GM19455 (cell line): ENCODE results near the gene FAM171A1.
"Not testable (repeated sequence)": the region's sequence is repeated elsewhere in the genome, so short reads cannot be mapped to it uniquely, and the experiment has no call there.

Source experiments
- ATAC-seq: cut with Tn5 transposase; IDR thresholded peaks from one replicate; pipeline ENCODE4 v1.9.1; 2021; ENCODE audit not compliant: unreplicated experiment

The FAM171A1 gene

GRCh38 chr10:15295537-15296325 lies 75.4 kb downstream of the FAM171A1 start:
- ATAC-seq = no peak

- ATAC-seq = no peak
These were observed 76.9 kb downstream of the FAM171A1 start for GRCh38 chr10:15293862-15294842.

DNA sequence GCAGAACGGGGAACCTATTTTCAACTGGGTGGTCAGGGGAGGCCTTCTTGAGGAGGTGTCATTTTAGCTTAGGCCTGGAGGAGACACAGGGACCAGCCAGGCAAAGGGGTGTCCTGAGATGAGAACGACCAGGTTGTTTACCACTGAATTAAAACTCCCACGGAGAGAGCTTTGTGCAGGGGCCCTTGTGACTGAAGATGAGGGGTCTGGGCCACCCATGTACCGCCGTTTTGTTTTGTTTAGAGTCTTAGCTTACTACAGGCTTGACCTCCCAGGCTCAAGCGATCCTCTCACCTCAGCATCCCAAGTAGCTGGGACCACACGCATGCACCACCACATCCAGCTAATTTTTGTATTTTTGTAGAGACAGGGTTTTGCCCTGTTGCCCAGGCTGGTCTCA lies 80.4 kb downstream of the FAM171A1 start:
- ATAC-seq = no peak

GRCh38 chr10:15290150-15290549 lies 80.9 kb downstream of the FAM171A1 start:
- ATAC-seq = no peak

DNA sequence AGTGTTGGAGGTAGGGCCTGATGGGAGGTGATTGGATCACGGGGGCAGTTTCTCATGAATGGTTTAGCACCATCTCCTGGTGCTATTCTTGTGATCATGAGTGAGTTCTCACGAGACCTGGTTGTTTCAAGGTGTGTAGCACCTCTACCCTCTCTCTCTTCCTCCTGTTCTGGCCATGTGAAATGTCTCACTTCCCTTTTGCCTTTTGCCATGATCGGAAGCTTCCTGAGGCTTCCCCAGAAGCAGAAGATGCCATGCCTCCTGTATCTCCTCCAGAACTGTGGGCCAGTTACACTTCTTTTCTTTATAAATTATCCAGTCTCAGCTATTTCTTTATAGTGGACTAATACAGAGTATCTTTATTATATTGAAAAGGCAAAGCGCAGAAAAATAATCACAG lies 90.1 kb downstream of the FAM171A1 start:
- no peak for ATAC-seq

DNA sequence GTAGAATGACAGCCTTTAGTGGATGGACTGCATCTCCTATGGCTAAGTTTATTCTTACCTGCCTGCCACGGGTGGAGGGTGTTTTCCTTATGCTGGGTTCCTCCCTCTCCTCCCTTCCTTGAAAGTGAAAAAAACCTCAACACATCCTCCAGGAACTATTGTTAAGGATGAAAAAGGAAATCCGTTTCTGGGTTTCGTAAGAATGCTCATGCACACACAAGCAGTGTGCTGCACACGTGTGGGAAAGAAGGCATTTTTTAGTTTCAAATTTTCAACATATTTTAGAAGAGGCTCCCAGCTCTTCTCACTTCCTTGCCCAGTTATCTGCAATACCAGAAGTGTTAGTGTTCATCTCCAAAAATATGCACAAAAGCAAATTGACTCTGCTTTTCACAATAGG lies 90.6 kb downstream of the FAM171A1 start:
- no peak for ATAC-seq

- ATAC-seq = no peak
These were observed 91.9 kb downstream of the FAM171A1 start for GRCh38 chr10:15279236-15279635.

DNA sequence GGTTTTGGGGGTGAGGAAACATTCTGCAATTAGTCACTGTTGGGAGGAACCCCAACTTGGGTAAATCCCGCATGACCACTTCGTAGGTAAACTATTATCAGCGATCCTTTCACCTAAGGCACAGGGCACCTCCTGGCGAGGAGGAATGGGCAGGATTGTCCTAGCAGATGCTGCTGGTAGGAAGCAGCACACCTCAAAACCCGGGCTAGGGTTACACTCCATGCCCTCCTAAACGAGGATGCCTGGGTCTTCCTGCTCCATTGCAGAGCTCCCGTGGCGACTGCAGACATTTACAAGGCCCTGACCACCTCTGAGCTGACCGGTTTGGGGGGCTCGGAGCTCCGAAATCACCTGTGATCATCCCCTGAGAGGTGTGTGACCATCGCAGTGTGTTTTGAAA lies 92.3 kb downstream of the FAM171A1 start:
- no peak for ATAC-seq

GRCh38 chr10:15276039-15276438 lies 95.0 kb downstream of the FAM171A1 start:
- not testable (repeated sequence) for ATAC-seq

- ATAC-seq = not testable (repeated sequence)
These were observed 101.3 kb downstream of the FAM171A1 start for GRCh38 chr10:15269838-15270237.

DNA sequence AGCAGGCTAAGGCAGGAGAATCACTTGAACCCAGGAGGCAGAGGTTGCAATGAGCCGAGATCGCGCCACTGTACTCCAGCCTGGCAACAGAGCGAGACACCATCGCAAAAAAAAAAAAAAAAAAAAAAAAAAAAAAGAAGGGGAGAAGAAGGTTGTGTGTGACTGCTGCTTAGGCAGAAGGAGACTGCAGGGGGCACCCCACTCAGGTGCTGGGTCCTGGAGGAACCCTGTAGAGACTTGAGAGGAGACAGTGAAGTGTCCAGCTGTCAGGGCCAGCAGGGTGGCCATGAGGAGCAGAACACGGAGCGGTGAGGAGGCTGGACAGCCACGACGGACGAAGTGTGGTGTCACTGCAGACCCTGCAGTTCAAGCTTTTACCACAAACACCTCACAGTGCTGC lies 103.6 kb downstream of the FAM171A1 start:
- ATAC-seq = no peak

DNA sequence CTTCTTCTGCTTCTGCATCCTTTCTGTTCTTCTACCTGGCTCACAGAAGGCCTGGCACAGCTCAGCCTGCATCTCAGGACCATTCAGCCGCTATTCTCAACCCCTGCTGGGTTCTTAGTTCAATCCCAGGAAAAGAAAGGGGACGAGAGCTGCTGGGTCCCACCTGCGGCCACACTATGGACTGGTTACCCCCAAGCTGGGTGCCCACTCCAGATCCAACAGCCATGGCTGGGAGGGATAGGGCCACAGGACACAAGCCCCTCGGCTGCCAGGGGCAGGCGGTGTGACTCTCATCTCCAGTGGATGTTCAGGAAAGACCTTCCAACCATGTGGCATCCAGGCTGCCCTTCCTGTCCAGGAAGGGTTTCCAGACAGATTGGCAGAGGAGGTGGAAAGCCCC lies 105.0 kb downstream of the FAM171A1 start:
- no peak for ATAC-seq

GRCh38 chr10:15265558-15265957 lies 105.5 kb downstream of the FAM171A1 start:
- no peak for ATAC-seq

DNA sequence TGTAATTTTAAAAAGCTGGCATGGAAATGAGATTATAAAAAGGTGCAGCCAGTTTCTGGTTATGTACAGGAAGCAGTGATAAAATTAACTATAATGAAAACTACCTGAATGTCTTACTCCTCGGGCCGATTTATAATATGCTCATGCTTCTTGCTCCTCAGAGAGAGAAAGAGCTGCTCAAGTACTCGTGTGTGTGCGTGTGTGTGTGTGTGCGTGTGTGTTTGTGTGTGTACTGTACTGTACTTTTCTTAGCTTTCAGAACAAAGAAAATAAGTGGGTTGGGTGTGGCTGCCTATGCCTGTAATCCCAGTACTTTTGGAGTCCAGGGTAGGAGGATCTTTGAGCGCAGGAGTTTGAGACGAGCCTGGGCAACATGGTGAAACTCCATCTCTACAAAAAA lies 106.0 kb downstream of the FAM171A1 start:
- no peak for ATAC-seq

DNA sequence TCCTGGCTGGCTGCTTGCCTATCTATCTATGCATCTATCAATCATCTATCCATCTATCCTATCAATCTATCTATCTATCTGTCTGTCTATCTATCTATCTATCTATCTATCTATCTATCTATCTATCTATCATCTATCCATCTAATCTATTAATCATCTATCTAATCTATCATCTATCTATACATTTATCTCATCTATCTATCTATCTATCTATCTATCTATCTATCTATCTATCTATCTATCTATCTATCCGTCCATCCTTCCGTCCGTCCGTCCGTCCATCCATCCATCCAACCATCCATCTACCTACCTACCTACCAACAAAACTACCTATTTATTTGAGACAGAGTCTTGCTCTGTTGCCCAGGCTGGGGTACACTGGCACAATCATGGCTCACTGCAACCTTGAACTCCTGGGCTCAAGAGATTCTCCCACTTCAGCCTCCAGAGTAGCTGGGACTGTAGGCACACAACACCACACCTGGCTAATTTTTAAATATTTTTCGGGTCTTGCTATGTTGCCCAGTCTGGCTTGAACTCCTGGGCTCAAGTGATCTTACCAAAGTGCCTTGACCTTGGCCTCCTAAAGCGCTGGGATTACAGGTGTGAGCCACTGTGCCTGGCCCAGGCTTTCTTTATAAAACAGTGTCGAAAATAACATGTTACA lies 107.3 kb downstream of the FAM171A1 start:
- no peak for ATAC-seq

GRCh38 chr10:15262036-15262713 lies 108.9 kb downstream of the FAM171A1 start:
- no peak for ATAC-seq

DNA sequence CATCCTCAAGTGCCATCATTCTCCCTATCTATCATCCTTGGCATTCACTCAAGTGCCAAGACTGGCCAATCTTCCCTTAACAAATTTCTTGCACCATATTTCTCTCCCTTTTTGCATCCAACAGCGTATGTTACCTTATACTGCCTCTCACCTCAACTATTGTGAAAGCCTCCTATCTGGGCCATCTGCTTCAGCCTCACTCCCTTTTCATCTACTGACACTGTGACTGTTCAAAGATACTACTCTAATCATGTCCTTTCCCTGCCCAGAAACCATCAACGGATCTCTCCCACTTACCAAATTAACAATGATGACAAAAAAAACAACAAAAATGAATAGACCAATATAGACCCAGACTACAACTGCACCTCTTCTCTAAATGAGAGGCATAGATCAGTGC lies 112.0 kb downstream of the FAM171A1 start:
- ATAC-seq = no peak

DNA sequence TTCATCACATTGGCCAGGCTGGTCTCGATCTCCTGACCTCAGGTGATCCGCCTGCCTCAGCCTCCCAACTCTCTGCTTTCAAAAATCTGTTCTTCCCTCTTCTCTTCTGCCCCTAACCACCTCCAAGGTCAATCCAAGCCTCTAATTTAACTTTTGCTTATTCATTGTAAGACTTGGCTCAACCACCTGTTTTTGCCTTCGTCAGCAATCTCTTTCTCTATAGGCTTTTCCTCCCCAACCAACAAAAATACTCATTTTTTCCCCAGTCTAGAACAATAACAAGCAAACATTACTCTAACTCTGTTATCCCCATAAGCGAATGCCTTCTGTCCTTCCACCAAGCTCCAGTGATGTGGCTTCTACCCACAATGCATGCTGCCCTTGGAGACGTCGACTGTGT lies 112.8 kb downstream of the FAM171A1 start:
- no peak for ATAC-seq

- ATAC-seq = no peak
These were observed 115.1 kb downstream of the FAM171A1 start for GRCh38 chr10:15255961-15256360.

- ATAC-seq = no peak
These were observed 116.1 kb downstream of the FAM171A1 start for GRCh38 chr10:15254808-15255648.
